K562 (cell line): ENCODE results near the gene UBE2V1.

Experiments used
- ATF1 ChIP-seq, 2 experiments: fragments of 450-650 bp in 1 of 2; IDR thresholded peaks; 2 replicates each; pipeline ENCODE4 v1.6.1; 2016; ENCODE audit warnings: missing compliant biosample characterization in 1 of 2, missing genetic modification characterization in 1 of 2
- CEBPB ChIP-seq: fragments of 450-650 bp; IDR thresholded peaks from 2 replicates; pipeline ENCODE4 v1.6.1; 2016; ENCODE audit warnings: missing genetic modification characterization, missing compliant biosample characterization
- EP300 ChIP-seq: IDR thresholded peaks from 2 replicates; pipeline ENCODE4 v1.6.1; 2012; ENCODE audit warnings: low read length, improper control_type of control experiment
- MXI1 ChIP-seq: IDR thresholded peaks from 2 replicates; pipeline ENCODE4 v1.6.1; 2011; ENCODE audit warnings: low read depth, mild to moderate bottlenecking, improper control_type of control experiment, low read length
- TF ChIP-seq, protein P1 (sequence below), 2 experiments: fragments of 450-650 bp; IDR thresholded peaks; 2 replicates each; pipeline ENCODE4 v1.6.1; 2016

- TF ChIP-seq EP300 = no peak
- TF ChIP-seq MXI1 = no peak
- TF ChIP-seq, protein P1, sequence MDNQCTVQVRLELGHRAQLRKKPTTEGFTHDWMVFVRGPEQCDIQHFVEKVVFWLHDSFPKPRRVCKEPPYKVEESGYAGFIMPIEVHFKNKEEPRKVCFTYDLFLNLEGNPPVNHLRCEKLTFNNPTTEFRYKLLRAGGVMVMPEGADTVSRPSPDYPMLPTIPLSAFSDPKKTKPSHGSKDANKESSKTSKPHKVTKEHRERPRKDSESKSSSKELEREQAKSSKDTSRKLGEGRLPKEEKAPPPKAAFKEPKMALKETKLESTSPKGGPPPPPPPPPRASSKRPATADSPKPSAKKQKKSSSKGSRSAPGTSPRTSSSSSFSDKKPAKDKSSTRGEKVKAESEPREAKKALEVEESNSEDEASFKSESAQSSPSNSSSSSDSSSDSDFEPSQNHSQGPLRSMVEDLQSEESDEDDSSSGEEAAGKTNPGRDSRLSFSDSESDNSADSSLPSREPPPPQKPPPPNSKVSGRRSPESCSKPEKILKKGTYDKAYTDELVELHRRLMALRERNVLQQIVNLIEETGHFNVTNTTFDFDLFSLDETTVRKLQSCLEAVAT (IDR thresholded peaks at IDR 0.05) = no peak
- TF ChIP-seq ATF1 (CRISPR knock-in tag; IDR thresholded peaks at IDR 0.05) = no peak
- TF ChIP-seq ATF1 (tag; IDR thresholded peaks at IDR 0.05) = no peak
- TF ChIP-seq CEBPB (tag) = no peak
These were observed 11.1 kb downstream of the UBE2V1 start for GRCh38 chr20:50101887-50102286.
